ENCODE results near the gene REV3L. TPM values are rescaled to one million over a fixed set of nuclear protein-coding genes. Genes with fewer than 3 reads are reported as not detected.
"Not testable (repeated sequence)": the region's sequence is repeated elsewhere in the genome, so short reads cannot be mapped to it uniquely, and the experiment has no call there.

REV3L gene
- total RNA-seq, 1 donor from 2014 or later: 23.0 TPM

DNA sequence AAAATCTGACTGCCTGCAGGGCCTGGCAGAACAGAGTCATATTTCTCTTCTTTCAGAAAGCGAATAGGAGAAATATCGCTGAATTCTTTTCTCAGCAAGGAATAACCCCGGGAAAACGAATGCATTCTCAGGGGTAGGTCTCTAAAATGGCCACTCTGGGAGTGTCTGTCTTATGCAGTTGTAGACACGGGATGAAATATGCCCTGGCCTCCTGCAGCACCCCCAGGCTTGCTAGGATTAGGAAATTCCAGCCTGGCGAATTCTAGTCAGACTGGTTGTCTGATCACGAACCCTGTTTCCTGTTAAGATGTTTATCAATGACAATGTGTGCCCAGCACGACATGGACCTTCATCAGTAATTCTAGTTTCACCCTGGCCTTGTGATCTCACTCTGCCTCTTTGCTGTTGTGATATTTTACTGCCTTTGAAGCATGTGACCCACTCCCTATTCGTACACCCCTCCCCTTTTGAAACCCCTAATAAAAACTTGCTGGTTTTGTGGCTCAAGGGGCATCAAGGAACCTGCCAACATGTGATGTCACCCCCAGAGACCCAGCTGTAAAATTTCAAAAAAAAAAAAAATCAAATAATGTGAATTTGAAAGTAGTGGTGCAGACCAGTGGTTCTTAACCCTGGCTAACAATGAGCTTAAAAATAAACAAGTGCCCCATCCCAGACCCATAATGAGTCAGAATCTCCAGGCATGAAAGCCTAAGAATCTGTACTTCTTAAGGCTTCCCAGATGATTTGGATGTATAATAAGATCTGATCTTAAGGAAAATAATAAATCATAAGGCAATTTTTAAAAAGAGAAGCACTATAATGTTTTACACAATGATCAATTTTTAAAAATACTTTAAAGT, 181.8 kb downstream of the REV3L start:
- H3K4me3 ChIP-seq (ENCODE audit: insufficient read depth, low read depth, low read length); H3K4me3 Mint-ChIP-seq (ENCODE audit: unreplicated experiment); H3K9me3 Mint-ChIP-seq (ENCODE audit: unreplicated experiment); H3K79me2 ChIP-seq (ENCODE audit: insufficient read depth, low read length); H3K27ac ChIP-seq (ENCODE audit: low read depth, low read length); H3K27me3 ChIP-seq (ENCODE audit: insufficient read depth, low read length); H3K27me3 Mint-ChIP-seq (ENCODE audit: low read depth, unreplicated experiment); H2AFZ ChIP-seq (ENCODE audit: low read depth, low read length); H3K4me1 ChIP-seq (ENCODE audit: insufficient read depth, low read length); FAIRE-seq; H3K36me3 ChIP-seq (ENCODE audit: insufficient read depth, low read length); H4K20me1 ChIP-seq (ENCODE audit: insufficient read depth, low read length); H3K9ac ChIP-seq (ENCODE audit: low read length); H3K4me1 Mint-ChIP-seq (ENCODE audit: low read depth, unreplicated experiment); H3K4me2 ChIP-seq (ENCODE audit: low read length); H3K9me3 ChIP-seq (ENCODE audit: insufficient read depth, low read depth, low read length): not testable (repeated sequence)
- Mint-ChIP-seq H3K36me3 (ENCODE audit: low read depth, unreplicated experiment) (peaks cover 11% of the 10 kb centered on the region), H3K27ac (ENCODE audit: unreplicated experiment) (peak overlapping the region; percentile 53)
- peak; percentile 38 for DNase-seq (ENCODE audit: low read depth)

DNA sequence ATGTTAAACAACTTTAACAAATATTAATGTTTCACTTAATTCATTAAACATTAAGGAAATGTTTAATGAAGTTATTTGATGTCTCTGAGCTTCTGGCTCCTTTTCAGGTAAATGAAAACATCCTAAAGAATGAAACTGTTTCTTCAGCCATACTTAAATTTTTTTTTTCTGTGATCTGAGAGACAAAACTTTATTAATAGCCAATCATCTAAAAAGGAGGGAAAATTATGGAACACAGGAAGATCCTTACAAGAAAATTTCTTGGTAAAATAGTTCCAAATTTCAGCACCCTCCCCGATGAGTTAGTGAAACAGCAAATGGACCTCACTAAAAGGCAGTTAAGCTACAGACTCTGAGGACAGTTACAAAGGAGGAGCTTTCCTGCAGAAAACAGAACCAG, 185.2 kb downstream of the REV3L start:
- DNase-seq (ENCODE audit: low read depth) (no peak), FAIRE-seq (no peak)
- no peak overlapping the region for H3K4me2 ChIP-seq (ENCODE audit: low read length)
- H3K27ac ChIP-seq (ENCODE audit: low read depth, low read length): no peak overlapping the region
- no peaks in the 10 kb centered on the region for H3K79me2 ChIP-seq (ENCODE audit: insufficient read depth, low read length)
- H3K36me3 ChIP-seq (ENCODE audit: insufficient read depth, low read length): peaks cover 2% of the 10 kb centered on the region
- Mint-ChIP-seq H3K4me1 (ENCODE audit: low read depth, unreplicated experiment) (peaks cover 6% of the 10 kb centered on the region), H3K36me3 (ENCODE audit: low read depth, unreplicated experiment) (peaks cover 18% of the 10 kb centered on the region), H3K27me3 (ENCODE audit: low read depth, unreplicated experiment) (no peaks in the 10 kb centered on the region), H3K27ac (ENCODE audit: unreplicated experiment) (no peak overlapping the region), H3K4me3 (ENCODE audit: unreplicated experiment) (no peak overlapping the region), H3K9me3 (ENCODE audit: unreplicated experiment) (peaks cover 4% of the 10 kb centered on the region)
- no peaks in the 10 kb centered on the region for H3K4me1 ChIP-seq (ENCODE audit: insufficient read depth, low read length)
- H2AFZ ChIP-seq (ENCODE audit: low read depth, low read length): no peak overlapping the region
- no peaks in the 10 kb centered on the region for H3K9me3 ChIP-seq (ENCODE audit: insufficient read depth, low read depth, low read length)
- H3K27me3 ChIP-seq (ENCODE audit: insufficient read depth, low read length): no peaks in the 10 kb centered on the region
- H3K4me3 ChIP-seq (ENCODE audit: insufficient read depth, low read depth, low read length): no peak overlapping the region
- no peaks in the 10 kb centered on the region for H4K20me1 ChIP-seq (ENCODE audit: insufficient read depth, low read length)
- no peak for TF ChIP-seq EZH2 (IDR thresholded peaks at IDR 0.05; ENCODE audit: insufficient read depth, low read length)
- TF ChIP-seq, protein P1, sequence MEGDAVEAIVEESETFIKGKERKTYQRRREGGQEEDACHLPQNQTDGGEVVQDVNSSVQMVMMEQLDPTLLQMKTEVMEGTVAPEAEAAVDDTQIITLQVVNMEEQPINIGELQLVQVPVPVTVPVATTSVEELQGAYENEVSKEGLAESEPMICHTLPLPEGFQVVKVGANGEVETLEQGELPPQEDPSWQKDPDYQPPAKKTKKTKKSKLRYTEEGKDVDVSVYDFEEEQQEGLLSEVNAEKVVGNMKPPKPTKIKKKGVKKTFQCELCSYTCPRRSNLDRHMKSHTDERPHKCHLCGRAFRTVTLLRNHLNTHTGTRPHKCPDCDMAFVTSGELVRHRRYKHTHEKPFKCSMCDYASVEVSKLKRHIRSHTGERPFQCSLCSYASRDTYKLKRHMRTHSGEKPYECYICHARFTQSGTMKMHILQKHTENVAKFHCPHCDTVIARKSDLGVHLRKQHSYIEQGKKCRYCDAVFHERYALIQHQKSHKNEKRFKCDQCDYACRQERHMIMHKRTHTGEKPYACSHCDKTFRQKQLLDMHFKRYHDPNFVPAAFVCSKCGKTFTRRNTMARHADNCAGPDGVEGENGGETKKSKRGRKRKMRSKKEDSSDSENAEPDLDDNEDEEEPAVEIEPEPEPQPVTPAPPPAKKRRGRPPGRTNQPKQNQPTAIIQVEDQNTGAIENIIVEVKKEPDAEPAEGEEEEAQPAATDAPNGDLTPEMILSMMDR (IDR thresholded peaks at IDR 0.05; ENCODE audit: insufficient read depth, low read depth, low read length): no peak
- H3K9ac ChIP-seq (ENCODE audit: low read length): no peak overlapping the region

DNA sequence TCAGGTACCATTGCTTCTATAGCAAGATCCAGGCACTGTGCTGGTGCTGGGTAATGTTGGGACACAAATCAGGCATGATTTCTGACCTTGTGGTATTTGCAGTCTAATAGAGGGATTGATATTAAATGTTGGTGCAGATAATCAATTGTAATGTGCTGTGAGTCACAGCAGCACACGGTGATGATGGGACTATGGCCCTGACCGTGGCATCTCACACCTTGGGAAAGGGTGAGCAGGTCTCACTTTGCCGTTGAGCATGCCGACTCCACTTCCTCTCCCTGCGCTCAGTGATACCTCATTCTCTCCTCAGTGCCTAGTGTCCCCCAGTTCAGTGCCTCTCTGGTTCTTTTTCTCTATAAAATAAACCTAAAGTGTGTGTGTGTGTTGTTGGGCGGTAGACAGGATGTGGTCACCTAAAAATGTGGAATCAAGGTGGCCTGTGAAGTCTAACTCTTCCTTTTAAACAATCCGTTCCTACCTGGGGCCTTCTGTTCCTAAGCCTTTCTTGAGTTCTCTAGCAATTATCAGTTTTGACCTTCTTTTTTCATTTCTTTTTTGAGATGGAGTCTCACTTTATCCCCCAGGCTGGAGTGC, 188.5 kb downstream of the REV3L start:
- Histone ChIP-seq H3K27me3 (ENCODE audit: insufficient read depth, low read length) (no peaks in the 10 kb centered on the region), H3K4me1 (ENCODE audit: insufficient read depth, low read length) (peaks cover 8% of the 10 kb centered on the region), H2AFZ (ENCODE audit: low read depth, low read length) (no peak overlapping the region), H3K4me2 (ENCODE audit: low read length) (no peak overlapping the region), H3K79me2 (ENCODE audit: insufficient read depth, low read length) (no peaks in the 10 kb centered on the region), H3K9me3 (ENCODE audit: insufficient read depth, low read depth, low read length) (no peaks in the 10 kb centered on the region), H3K4me3 (ENCODE audit: insufficient read depth, low read depth, low read length) (no peak overlapping the region), H3K27ac (ENCODE audit: low read depth, low read length) (no peak overlapping the region), H4K20me1 (ENCODE audit: insufficient read depth, low read length) (no peaks in the 10 kb centered on the region), H3K36me3 (ENCODE audit: insufficient read depth, low read length) (no peaks in the 10 kb centered on the region), H3K9ac (ENCODE audit: low read length) (no peak overlapping the region)
- H3K4me1 Mint-ChIP-seq (ENCODE audit: low read depth, unreplicated experiment): peaks cover 9% of the 10 kb centered on the region
- H3K9me3 Mint-ChIP-seq (ENCODE audit: unreplicated experiment): no peaks in the 10 kb centered on the region
- no peak overlapping the region for H3K4me3 Mint-ChIP-seq (ENCODE audit: unreplicated experiment)
- H3K27me3 Mint-ChIP-seq (ENCODE audit: low read depth, unreplicated experiment): no peaks in the 10 kb centered on the region
- no peak overlapping the region for H3K27ac Mint-ChIP-seq (ENCODE audit: unreplicated experiment)
- peaks cover 13% of the 10 kb centered on the region for H3K36me3 Mint-ChIP-seq (ENCODE audit: low read depth, unreplicated experiment)
- DNase-seq (ENCODE audit: low read depth) (no peak), FAIRE-seq (no peak)
- TF ChIP-seq EZH2 (IDR thresholded peaks at IDR 0.05; ENCODE audit: insufficient read depth, low read length): no peak
- TF ChIP-seq, protein P1 (IDR thresholded peaks at IDR 0.05; ENCODE audit: insufficient read depth, low read depth, low read length): no peak
